ENCODE measurements around the gene ATP6V1C2.
A peak's percentile ranks its signal among the peaks of the same experiment; 100 is the strongest.

The ATP6V1C2 gene

GRCh38 chr2:10686176-10686730 is 35.2 kb upstream of the ATP6V1C2 start:
- H3K36me3 ChIP-seq (replicated peaks), result no peaks in the 10 kb centered on the region
- no peak overlapping the region for H3K4me3 ChIP-seq (ENCODE audit: low read depth, low read length)
- no peak for DNase-seq
- no peak for TF ChIP-seq CTCF (IDR thresholded peaks at IDR 0.05; ENCODE audit: low read depth, low read length, missing control alignments)
- in situ Hi-C loops (cut with HindIII; ENCODE audit: low pct_ligation_motif_present, low sequenced_read_pairs), result no loop called here
- no peaks in the 10 kb centered on the region for H3K27me3 ChIP-seq (replicated peaks)
- H3K27ac ChIP-seq, result no peak overlapping the region

GRCh38 chr2:10688921-10689807 is 32.3 kb upstream of the ATP6V1C2 start:
- in situ Hi-C loops (cut with HindIII; ENCODE audit: low pct_ligation_motif_present, low sequenced_read_pairs), result no loop called here
- peak overlapping the region; percentile 89 for H3K27ac ChIP-seq
- H3K4me3 ChIP-seq (ENCODE audit: low read depth, low read length), result peak overlapping the region; percentile 99
- DNase-seq, result no peak
- no peaks in the 10 kb centered on the region for H3K27me3 ChIP-seq (replicated peaks)
- no peak for TF ChIP-seq CTCF (IDR thresholded peaks at IDR 0.05; ENCODE audit: low read depth, low read length, missing control alignments)
- H3K36me3 ChIP-seq (replicated peaks), result no peaks in the 10 kb centered on the region

- DNase-seq, result no peak
- Histone ChIP-seq H3K27ac (no peak overlapping the region), H3K27me3 (replicated peaks) (no peaks in the 10 kb centered on the region), H3K4me3 (ENCODE audit: low read depth, low read length) (no peak overlapping the region), H3K36me3 (replicated peaks) (no peaks in the 10 kb centered on the region)
- no peak for TF ChIP-seq CTCF (IDR thresholded peaks at IDR 0.05; ENCODE audit: low read depth, low read length, missing control alignments)
- in situ Hi-C loops (cut with HindIII; ENCODE audit: low pct_ligation_motif_present, low sequenced_read_pairs), result no loop called here
These were observed 29.9 kb upstream of the ATP6V1C2 start for GRCh38 chr2:10691521-10691920.

- Histone ChIP-seq H3K27ac (no peak overlapping the region), H3K36me3 (replicated peaks) (no peaks in the 10 kb centered on the region), H3K4me3 (ENCODE audit: low read depth, low read length) (no peak overlapping the region), H3K27me3 (replicated peaks) (no peaks in the 10 kb centered on the region)
- TF ChIP-seq CTCF (IDR thresholded peaks at IDR 0.05; ENCODE audit: low read depth, low read length, missing control alignments), result no peak
- DNase-seq, result no peak
- in situ Hi-C loops (cut with HindIII; ENCODE audit: low pct_ligation_motif_present, low sequenced_read_pairs), result no loop called here
These were observed 21.2 kb upstream of the ATP6V1C2 start for GRCh38 chr2:10700078-10700803.

- Histone ChIP-seq H3K27me3 (replicated peaks) (no peaks in the 10 kb centered on the region), H3K4me3 (ENCODE audit: low read depth, low read length) (no peak overlapping the region), H3K27ac (no peak overlapping the region), H3K36me3 (replicated peaks) (no peaks in the 10 kb centered on the region)
- TF ChIP-seq CTCF (IDR thresholded peaks at IDR 0.05; ENCODE audit: low read depth, low read length, missing control alignments), result no peak
- in situ Hi-C loops (cut with HindIII; ENCODE audit: low pct_ligation_motif_present, low sequenced_read_pairs), result no loop called here
- DNase-seq, result no peak
These were observed 17.3 kb upstream of the ATP6V1C2 start for GRCh38 chr2:10704034-10704594.
